ENCODE measurements around the gene PGC.

Gene PGC

GRCh38 chr6:41735427-41736185 lies 11.6 kb downstream of the PGC start, which contains the start of gene TFEB:
Gene TFEB (minus strand): TSS chr6:41735608. CDS start chr6:41691213, 44,395 bp downstream.
- Histone ChIP-seq H3K9me3 (replicated peaks in 1 of 11) (no peaks in the 10 kb centered on the region), H3K27me3 (no peaks in the 10 kb centered on the region), H3K27ac (peak within 1 kb of the TSS; percentile 79 to 100 (median 96)), H3K4me1 (peaks cover 37 to 48% (median 42%) of the 10 kb centered on the region in 10 experiments), H3K9ac (peak within 1 kb of the TSS; percentile 87 to 99 (median 95)), H3K36me3 (peaks cover 0 to 5% (median 0%) of the 10 kb centered on the region in 11 experiments; a peak in 1 of 22 replicates), H4K20me1 (peaks cover 4 to 31% (median 10%) of the 10 kb centered on the region in 11 experiments; a peak in 14 of 22 replicates), H3K4me2 (peak within 1 kb of the TSS; percentile 78 to 100 (median 99)), H3K4me3 (peak within 1 kb of the TSS; percentile 77 to 98 (median 90))
- TF ChIP-seq Cebpa-rat (IDR thresholded peaks at IDR 0.05) = no peak

GRCh38 chr6:41734666-41735426 lies 12.4 kb downstream of the PGC start:
- Histone ChIP-seq H3K27ac (peak overlapping the region; percentile 79 to 100 (median 96)), H3K36me3 (peaks cover 0 to 9% (median 0%) of the 10 kb centered on the region in 11 experiments; a peak in 4 of 22 replicates), H3K9me3 (replicated peaks in 1 of 11) (no peaks in the 10 kb centered on the region), H4K20me1 (peaks cover 5 to 39% (median 14%) of the 10 kb centered on the region in 11 experiments; a peak in 15 of 22 replicates), H3K4me3 (peak overlapping the region; percentile 77 to 98 (median 90)), H3K27me3 (no peaks in the 10 kb centered on the region), H3K9ac (peak overlapping the region; percentile 87 to 99 (median 95)), H3K4me1 (peaks cover 44 to 56% (median 49%) of the 10 kb centered on the region in 10 experiments), H3K4me2 (peak overlapping the region; percentile 34 to 100 (median 99); a peak in 21 of 22 replicates)
- TF ChIP-seq Cebpa-rat (IDR thresholded peaks at IDR 0.05) = no peak

GRCh38 chr6:41733707-41734665 lies 13.2 kb downstream of the PGC start:
- peaks cover 0 to 15% (median 4%) of the 10 kb centered on the region in 11 experiments; a peak in 5 of 22 replicates for H3K36me3 ChIP-seq
- H3K9ac ChIP-seq = peak overlapping the region; percentile 81 to 99 (median 95)
- peak overlapping the region; percentile 96 to 100 (median 99) for H3K4me2 ChIP-seq
- peaks cover 5 to 47% (median 16%) of the 10 kb centered on the region in 11 experiments; a peak in 15 of 22 replicates for H4K20me1 ChIP-seq
- H3K4me1 ChIP-seq = peaks cover 53 to 64% (median 57%) of the 10 kb centered on the region in 10 experiments
- no peak for TF ChIP-seq Cebpa-rat (IDR thresholded peaks at IDR 0.05)
- no peaks in the 10 kb centered on the region for H3K9me3 ChIP-seq (replicated peaks in 1 of 11)
- H3K27me3 ChIP-seq = no peaks in the 10 kb centered on the region
- H3K4me3 ChIP-seq = peak overlapping the region; percentile 77 to 98 (median 90)
- peak overlapping the region; percentile 44 to 100 (median 96) for H3K27ac ChIP-seq

GRCh38 chr6:41733360-41733706 lies 13.9 kb downstream of the PGC start:
- no peaks in the 10 kb centered on the region for H3K27me3 ChIP-seq
- peak overlapping the region; percentile 44 to 100 (median 96) for H3K27ac ChIP-seq
- H3K4me3 ChIP-seq = peak overlapping the region; percentile 77 to 98 (median 90)
- peaks cover 59 to 71% (median 64%) of the 10 kb centered on the region in 10 experiments for H3K4me1 ChIP-seq
- H4K20me1 ChIP-seq = peaks cover 5 to 53% (median 16%) of the 10 kb centered on the region in 11 experiments; a peak in 15 of 22 replicates
- peaks cover 0 to 20% (median 4%) of the 10 kb centered on the region in 11 experiments; a peak in 8 of 22 replicates for H3K36me3 ChIP-seq
- no peaks in the 10 kb centered on the region for H3K9me3 ChIP-seq (replicated peaks in 1 of 11)
- H3K9ac ChIP-seq = peak overlapping the region; percentile 81 to 99 (median 95)
- no peak for TF ChIP-seq Cebpa-rat (IDR thresholded peaks at IDR 0.05)
- H3K4me2 ChIP-seq = peak overlapping the region; percentile 96 to 100 (median 99)

- H3K9me3 ChIP-seq (replicated peaks in 1 of 11) = no peaks in the 10 kb centered on the region
- H3K36me3 ChIP-seq = peaks cover 0 to 26% (median 5%) of the 10 kb centered on the region in 11 experiments; a peak in 9 of 22 replicates
- peak overlapping the region; percentile 96 to 100 (median 99) for H3K4me2 ChIP-seq
- peaks cover 65 to 76% (median 69%) of the 10 kb centered on the region in 10 experiments for H3K4me1 ChIP-seq
- peak in 2 of 11 experiments; percentile 14 to 63; a peak in 2 of 22 replicates for TF ChIP-seq Cebpa-rat (IDR thresholded peaks at IDR 0.05)
- H3K4me3 ChIP-seq = peak overlapping the region; percentile 77 to 98 (median 90)
- H3K27ac ChIP-seq = peak overlapping the region; percentile 44 to 100 (median 96)
- peak overlapping the region; percentile 81 to 99 (median 95) for H3K9ac ChIP-seq
- peaks cover 5 to 59% (median 16%) of the 10 kb centered on the region in 11 experiments; a peak in 15 of 22 replicates for H4K20me1 ChIP-seq
- no peaks in the 10 kb centered on the region for H3K27me3 ChIP-seq
Observed at GRCh38 chr6:41732591-41733359, 14.4 kb downstream of the PGC start.

- Histone ChIP-seq H3K4me1 (peaks cover 71 to 83% (median 75%) of the 10 kb centered on the region in 10 experiments), H3K27ac (peak overlapping the region; percentile 4 to 100 (median 96); a peak in 21 of 22 replicates)
Observed at GRCh38 chr6:41732149-41732548, 15.0 kb downstream of the PGC start.

GRCh38 chr6:41731561-41732086 lies 15.6 kb downstream of the PGC start:
- TF ChIP-seq Cebpa-rat (IDR thresholded peaks at IDR 0.05) = no peak
- Histone ChIP-seq H3K27ac (peak overlapping the region; percentile 4 to 100 (median 96); a peak in 19 of 22 replicates), H3K36me3 (peaks cover 0 to 30% (median 5%) of the 10 kb centered on the region in 11 experiments; a peak in 9 of 22 replicates), H3K9ac (peak overlapping the region; percentile 81 to 99 (median 95); a peak in 21 of 22 replicates), H4K20me1 (peaks cover 5 to 68% (median 16%) of the 10 kb centered on the region in 11 experiments; a peak in 15 of 22 replicates), H3K9me3 (replicated peaks in 1 of 11) (no peaks in the 10 kb centered on the region), H3K4me2 (peak overlapping the region; percentile 96 to 100 (median 99)), H3K4me1 (peaks cover 76 to 84% (median 80%) of the 10 kb centered on the region in 10 experiments), H3K4me3 (peak overlapping the region; percentile 77 to 98 (median 90)), H3K27me3 (no peaks in the 10 kb centered on the region)

More at GRCh38 chr6:41732149-41732548, 15.0 kb downstream of the PGC start:
- TF ChIP-seq Cebpa-rat (IDR thresholded peaks at IDR 0.05) = no peak
- Histone ChIP-seq H3K27me3 (no peaks in the 10 kb centered on the region), H4K20me1 (peaks cover 5 to 65% (median 16%) of the 10 kb centered on the region in 11 experiments; a peak in 15 of 22 replicates), H3K4me2 (peak overlapping the region; percentile 96 to 100 (median 99)), H3K9ac (peak overlapping the region; percentile 81 to 99 (median 95)), H3K4me3 (peak overlapping the region; percentile 77 to 98 (median 90)), H3K9me3 (replicated peaks in 1 of 11) (no peaks in the 10 kb centered on the region), H3K36me3 (peaks cover 0 to 30% (median 5%) of the 10 kb centered on the region in 11 experiments; a peak in 9 of 22 replicates)
